RWPE2 (cell line): ENCODE measurements around the gene PAQR5.

Experiments
- ATAC-seq: fragments of 200-7000 bp; cut with Tn5 transposase; 3 replicates; pipeline ENCODE4 v1.9.1; 2021; ENCODE audit warnings: low read depth
- DNase-seq: peaks from one replicate; pipeline ENCODE4 v3.0.0-alpha.2; 2020; ENCODE audit warnings: low spot score
- H3K27ac ChIP-seq: fragments of 450-650 bp; 2 replicates; pipeline ENCODE4 v1.5.1; 2017; ENCODE audit warnings: mild to moderate bottlenecking; ENCODE audit not compliant: poor library complexity, severe bottlenecking
- H3K27me3 ChIP-seq: fragments of 250-450 bp; sonication (Bioruptor Pico); 2 replicates; pipeline ENCODE4 v1.5.1; 2021; ENCODE audit warnings: mild to moderate bottlenecking, moderate library complexity; ENCODE audit not compliant: insufficient read depth, poor library complexity, severe bottlenecking
- H3K36me3 ChIP-seq: fragments of 250-450 bp; sonication (Bioruptor Pico); 2 replicates; pipeline ENCODE4 v1.5.1; 2020; ENCODE audit warnings: low read depth, mild to moderate bottlenecking, moderate library complexity
- H3K4me1 ChIP-seq: fragments of 250-450 bp; sonication (Bioruptor Pico); 2 replicates; pipeline ENCODE4 v1.5.1; 2021; ENCODE audit warnings: mild to moderate bottlenecking, moderate library complexity; ENCODE audit not compliant: insufficient read depth, poor library complexity, severe bottlenecking
- H3K4me3 ChIP-seq: fragments of 250-450 bp; sonication (Bioruptor Pico); 2 replicates; pipeline ENCODE4 v1.5.1; 2021; ENCODE audit warnings: mild to moderate bottlenecking, moderate library complexity; ENCODE audit not compliant: severe bottlenecking
- H3K9me3 ChIP-seq: fragments of 250-450 bp; sonication (Bioruptor Pico); 2 replicates; pipeline ENCODE4 v1.5.1; 2021; ENCODE audit warnings: mild to moderate bottlenecking, moderate library complexity; ENCODE audit not compliant: severe bottlenecking
- CTCF ChIP-seq: fragments of 450-650 bp; IDR thresholded peaks from one replicate; pipeline ENCODE4 v1.5.1; 2017; ENCODE audit warnings: mild to moderate bottlenecking, moderate library complexity; ENCODE audit not compliant: poor library complexity, severe bottlenecking

Gene PAQR5

GRCh38 chr15:69424001-69424400, 125.3 kb downstream of the PAQR5 start:
- Histone ChIP-seq H3K27me3 (no peaks in the 10 kb centered on the region), H3K36me3 (peaks cover 100% of the 10 kb centered on the region), H3K4me3 (no peak overlapping the region), H3K4me1 (peaks cover 5% of the 10 kb centered on the region), H3K9me3 (no peaks in the 10 kb centered on the region), H3K27ac (no peak overlapping the region)
- TF ChIP-seq CTCF: no peak
- ATAC-seq (no peak), DNase-seq (no peak)

- ATAC-seq: 0 out of 3 replicates have a peak, but pooled peaks have one; percentile 18
- TF ChIP-seq CTCF: no peak
- Histone ChIP-seq H3K36me3 (peaks cover 100% of the 10 kb centered on the region), H3K4me1 (peaks cover 5% of the 10 kb centered on the region), H3K9me3 (no peaks in the 10 kb centered on the region), H3K4me3 (no peak overlapping the region), H3K27ac (no peak overlapping the region), H3K27me3 (no peaks in the 10 kb centered on the region)
- DNase-seq: no peak
Measured at GRCh38 chr15:69424748-69425413, 126.2 kb downstream of the PAQR5 start.

- ATAC-seq (no peak), DNase-seq (no peak)
- Histone ChIP-seq H3K4me1 (no peaks in the 10 kb centered on the region), H3K36me3 (peaks cover 100% of the 10 kb centered on the region), H3K9me3 (no peaks in the 10 kb centered on the region), H3K27ac (no peak overlapping the region), H3K4me3 (no peak overlapping the region), H3K27me3 (no peaks in the 10 kb centered on the region)
- TF ChIP-seq CTCF: no peak
Measured at GRCh38 chr15:69433831-69434230, 135.1 kb downstream of the PAQR5 start.

GRCh38 chr15:69434238-69434637, 135.5 kb downstream of the PAQR5 start:
- Histone ChIP-seq H3K36me3 (peaks cover 100% of the 10 kb centered on the region), H3K27ac (no peak overlapping the region), H3K27me3 (no peaks in the 10 kb centered on the region), H3K9me3 (no peaks in the 10 kb centered on the region), H3K4me3 (no peak overlapping the region), H3K4me1 (no peaks in the 10 kb centered on the region)
- DNase-seq: no peak
- no peak for TF ChIP-seq CTCF
- no peak for ATAC-seq

- ATAC-seq (no peak; the same call in 2 of the 3 replicates), DNase-seq (no peak)
- Histone ChIP-seq H3K27ac (no peak overlapping the region), H3K27me3 (no peaks in the 10 kb centered on the region), H3K9me3 (no peaks in the 10 kb centered on the region), H3K4me3 (no peak overlapping the region), H3K36me3 (peaks cover 100% of the 10 kb centered on the region), H3K4me1 (no peaks in the 10 kb centered on the region)
- no peak for TF ChIP-seq CTCF
Measured at GRCh38 chr15:69434679-69435078, 136.0 kb downstream of the PAQR5 start.
